GM12801 (cell line): ENCODE results near the gene AMACR.

Source experiments
- CTCF ChIP-seq: IDR thresholded peaks from one replicate; pipeline ENCODE4 v1.5.1; 2011; ENCODE audit warnings: control low read depth; ENCODE audit not compliant: insufficient read length; ENCODE audit errors: extremely low read depth

AMACR gene

DNA sequence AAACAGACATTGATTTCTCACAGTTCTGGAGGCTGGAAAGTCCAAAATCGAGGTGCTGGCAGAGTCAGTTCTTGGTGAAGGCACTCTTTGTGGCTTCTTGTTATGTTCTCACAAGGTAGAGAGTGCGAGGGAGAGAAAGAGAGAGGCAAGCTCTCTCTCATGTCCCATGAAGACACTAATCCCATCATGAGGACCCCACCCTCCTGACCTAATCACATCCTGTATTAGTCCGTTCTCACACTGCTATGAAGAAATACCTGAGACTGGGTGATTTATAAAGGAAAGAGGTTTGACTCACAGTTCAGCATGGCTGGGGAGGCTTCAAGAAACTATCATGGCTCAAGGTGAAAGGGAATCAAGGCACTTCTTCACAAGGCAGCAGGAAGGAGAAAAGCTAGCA, 5.7 kb upstream of the AMACR start:
- TF ChIP-seq CTCF: no peak

- TF ChIP-seq CTCF: no peak
Observed at GRCh38 chr5:34012791-34013190, 4.9 kb upstream of the AMACR start.

GRCh38 chr5:34011536-34011935, 3.7 kb upstream of the AMACR start:
- no peak for TF ChIP-seq CTCF

DNA sequence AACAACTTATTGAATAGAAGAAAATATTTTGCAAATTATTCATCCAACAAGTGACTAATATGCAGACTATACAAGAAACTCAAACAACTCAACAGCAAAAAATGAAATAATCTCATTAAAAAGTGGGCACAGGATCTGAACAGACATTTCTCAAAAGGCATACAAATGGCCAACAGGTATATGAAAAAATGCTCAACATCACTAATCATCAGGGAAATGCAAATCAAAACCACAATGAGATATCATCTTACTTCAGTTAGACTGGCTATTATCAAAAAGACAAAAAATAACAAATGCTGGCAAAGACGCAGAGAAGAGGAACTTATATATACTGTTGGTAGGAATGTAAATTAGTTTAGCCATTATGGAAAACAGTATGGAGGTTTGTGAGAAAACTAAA, 1.8 kb upstream of the AMACR start:
- TF ChIP-seq CTCF: no peak

- no peak for TF ChIP-seq CTCF
Observed at GRCh38 chr5:34008802-34009201, 952 bp upstream of the AMACR start.

DNA sequence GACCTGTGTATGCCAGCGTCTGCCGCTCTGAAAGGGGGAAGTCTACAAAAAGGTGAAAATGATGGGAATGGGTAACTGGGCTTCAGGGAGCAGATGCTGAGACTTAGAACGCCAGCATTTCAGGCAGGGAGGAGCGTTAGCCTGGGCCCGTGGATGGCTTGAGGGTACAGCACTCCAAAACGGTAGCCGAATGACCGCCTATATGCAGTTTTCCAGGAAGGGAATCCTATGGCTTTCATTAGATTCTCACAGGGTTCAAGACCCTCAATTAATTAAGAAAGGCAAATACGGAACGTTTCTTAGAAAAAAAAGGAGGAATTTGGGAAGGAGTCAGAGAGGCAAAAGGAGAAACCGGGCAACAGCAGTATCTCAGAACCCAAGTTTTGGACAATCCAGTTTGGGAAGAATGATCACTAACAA, 639 bp downstream of the AMACR start:
- TF ChIP-seq CTCF: no peak

- no peak for TF ChIP-seq CTCF
Observed at GRCh38 chr5:34005681-34006080, 2.2 kb downstream of the AMACR start.

- no peak for TF ChIP-seq CTCF
Observed at GRCh38 chr5:34005211-34005610, 2.6 kb downstream of the AMACR start.
